Measurements from ENCODE around the gene MAN2A1. TPM values are rescaled to one million over a fixed set of nuclear protein-coding genes. Genes with fewer than 3 reads are reported as not detected.
A peak's percentile ranks its signal among the peaks of the same experiment; 100 is the strongest.

The MAN2A1 gene
- total RNA-seq, 1 experiment from 2014 or later: 78.0 TPM

DNA sequence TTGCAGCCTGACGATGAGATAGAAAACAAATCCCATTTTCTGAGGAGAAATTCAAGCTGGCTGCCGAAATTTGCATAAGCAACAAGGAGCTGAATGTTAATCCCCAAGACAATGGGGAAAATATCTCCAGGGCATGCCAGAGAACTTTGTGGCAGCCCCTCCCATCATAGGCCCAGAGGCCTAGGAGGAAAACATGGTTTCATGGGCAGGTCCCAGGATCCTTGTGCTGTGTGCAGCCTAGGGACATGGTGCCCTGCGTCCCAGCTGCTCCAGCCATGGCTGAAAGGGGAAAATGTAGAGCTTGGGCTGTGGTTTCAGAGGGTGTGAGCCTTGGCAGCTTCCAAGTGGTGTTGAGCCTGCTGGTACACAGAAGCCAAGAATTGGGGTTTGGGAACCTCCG, 48.8 kb upstream of the MAN2A1 start:
- WGBS (ENCODE audit: extremely low coverage, insufficient read length, low lambda C conversion rate): no CpG with 5 or more reads among the region's 4 CpGs
- peaks cover 12 to 29% (median 13%) of the 10 kb centered on the region in 3 experiments for H3K36me3 Mint-ChIP-seq (ENCODE audit: insufficient read depth in 1 of 3, low read depth in 3 of 3)
- Histone ChIP-seq H3K79me1 (ENCODE audit: insufficient read depth, low read depth, low read length, poor library complexity, severe bottlenecking) (no peaks in the 10 kb centered on the region), H4K91ac (ENCODE audit: insufficient read length, low read depth, low read length) (no peak overlapping the region), H2BK20ac (ENCODE audit: low read depth, low read length, poor library complexity, severe bottlenecking) (no peak overlapping the region), H3K27ac (ENCODE audit: insufficient read length, low read depth, low read length) (no peak overlapping the region), H3K9ac (ENCODE audit: extremely low read depth, insufficient read length, low read length) (no peak overlapping the region), H4K5ac (ENCODE audit: insufficient read length, low read depth, low read length) (no peak overlapping the region), H3K18ac (ENCODE audit: insufficient read length, low read depth, low read length) (no peak overlapping the region), H3K27me3 (ENCODE audit: insufficient read depth, low read length) (no peaks in the 10 kb centered on the region), H3K4me2 (ENCODE audit: insufficient read depth, insufficient read length, low read length) (no peak overlapping the region), H3K79me2 (ENCODE audit: insufficient read depth, low read length) (no peaks in the 10 kb centered on the region), H2AFZ (ENCODE audit: low read length) (no peak overlapping the region), H3T11ph (ENCODE audit: low read length) (no peak overlapping the region), H2BK5ac (ENCODE audit: insufficient read length, low read length) (no peak overlapping the region), H2AK5ac (ENCODE audit: insufficient read length, low read length) (no peak overlapping the region), H2BK120ac (ENCODE audit: low read depth, low read length, poor library complexity, severe bottlenecking) (no peak overlapping the region), H2BK15ac (ENCODE audit: low read depth, low read length) (no peak overlapping the region), H3K4ac (ENCODE audit: low read depth, low read length) (no peak overlapping the region), H3K14ac (ENCODE audit: insufficient read depth, low read length) (no peak overlapping the region), H3K23me2 (ENCODE audit: insufficient read length, low read depth, low read length, poor library complexity, severe bottlenecking) (no peaks in the 10 kb centered on the region), H3K4me1 (ENCODE audit: insufficient read depth, low read length) (peaks cover 13% of the 10 kb centered on the region), H3K9me3 (ENCODE audit: control insufficient read depth, low read depth, low read length) (no peaks in the 10 kb centered on the region), H3K23ac (ENCODE audit: insufficient read length, low read depth, low read length) (no peak overlapping the region), H3K56ac (ENCODE audit: insufficient read length, low read depth, low read length) (no peak overlapping the region), H2BK12ac (ENCODE audit: insufficient read length, low read depth, low read length) (no peak overlapping the region), H4K8ac (replicated peaks; ENCODE audit: insufficient read length, low read depth, low read length) (no peak overlapping the region), H4K20me1 (ENCODE audit: control insufficient read depth, insufficient read depth, insufficient read length) (no peaks in the 10 kb centered on the region)
- no peak overlapping the region for H3K4me3 Mint-ChIP-seq
- DNase-seq: no peak
- H3K9me3 Mint-ChIP-seq: peaks cover 11 to 18% of the 10 kb centered on the region in 2 experiments
- H3K27me3 Mint-ChIP-seq (ENCODE audit: low read depth): no peaks in the 10 kb centered on the region
- TF ChIP-seq, protein P1, sequence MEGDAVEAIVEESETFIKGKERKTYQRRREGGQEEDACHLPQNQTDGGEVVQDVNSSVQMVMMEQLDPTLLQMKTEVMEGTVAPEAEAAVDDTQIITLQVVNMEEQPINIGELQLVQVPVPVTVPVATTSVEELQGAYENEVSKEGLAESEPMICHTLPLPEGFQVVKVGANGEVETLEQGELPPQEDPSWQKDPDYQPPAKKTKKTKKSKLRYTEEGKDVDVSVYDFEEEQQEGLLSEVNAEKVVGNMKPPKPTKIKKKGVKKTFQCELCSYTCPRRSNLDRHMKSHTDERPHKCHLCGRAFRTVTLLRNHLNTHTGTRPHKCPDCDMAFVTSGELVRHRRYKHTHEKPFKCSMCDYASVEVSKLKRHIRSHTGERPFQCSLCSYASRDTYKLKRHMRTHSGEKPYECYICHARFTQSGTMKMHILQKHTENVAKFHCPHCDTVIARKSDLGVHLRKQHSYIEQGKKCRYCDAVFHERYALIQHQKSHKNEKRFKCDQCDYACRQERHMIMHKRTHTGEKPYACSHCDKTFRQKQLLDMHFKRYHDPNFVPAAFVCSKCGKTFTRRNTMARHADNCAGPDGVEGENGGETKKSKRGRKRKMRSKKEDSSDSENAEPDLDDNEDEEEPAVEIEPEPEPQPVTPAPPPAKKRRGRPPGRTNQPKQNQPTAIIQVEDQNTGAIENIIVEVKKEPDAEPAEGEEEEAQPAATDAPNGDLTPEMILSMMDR (conservative IDR thresholded peaks at IDR 0.05): no peak
- H3K27ac Mint-ChIP-seq: peak overlapping the region in 1 of 3 experiments; percentile 94; a peak in 3 of 7 replicates
- peaks cover 36% of the 10 kb centered on the region in 2 experiments for H3K4me1 Mint-ChIP-seq

All from H9 (cell line).